AG09319 (cell line): Measurements from ENCODE around the gene KCNT2.

ENCODE experiments used
- DNase-seq: peaks from one replicate; pipeline ENCODE4 v3.0.0-alpha.2; 2010; ENCODE audit warnings: low read depth; ENCODE audit errors: extremely low read depth
- TF ChIP-seq, protein P1 (sequence below): IDR thresholded peaks from 2 replicates; pipeline ENCODE4 v1.5.1; 2011; ENCODE audit warnings: low read depth, mild to moderate bottlenecking, inconsistent platforms, low read length, moderate library complexity

KCNT2 gene

DNA sequence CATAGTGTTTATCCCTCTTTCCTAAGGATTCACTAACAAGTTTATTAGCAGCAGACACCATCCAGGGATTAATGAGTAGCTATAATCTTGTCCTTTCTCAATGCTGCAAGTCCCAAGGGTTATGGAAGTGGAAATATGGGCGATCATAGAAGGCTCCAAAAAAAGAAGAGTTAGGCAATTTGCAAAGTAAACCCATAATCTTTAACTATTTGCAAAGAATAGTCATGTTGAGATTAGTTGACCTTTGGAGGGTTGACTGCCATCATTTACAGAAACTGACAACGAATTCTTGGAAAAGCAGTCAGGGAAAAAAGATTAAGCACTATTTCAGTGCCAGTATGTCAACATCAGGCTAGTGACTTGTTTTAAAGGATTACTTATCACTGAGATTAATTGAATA lies 169.9 kb downstream of the KCNT2 start:
- DNase-seq, result no peak
- TF ChIP-seq, protein P1, sequence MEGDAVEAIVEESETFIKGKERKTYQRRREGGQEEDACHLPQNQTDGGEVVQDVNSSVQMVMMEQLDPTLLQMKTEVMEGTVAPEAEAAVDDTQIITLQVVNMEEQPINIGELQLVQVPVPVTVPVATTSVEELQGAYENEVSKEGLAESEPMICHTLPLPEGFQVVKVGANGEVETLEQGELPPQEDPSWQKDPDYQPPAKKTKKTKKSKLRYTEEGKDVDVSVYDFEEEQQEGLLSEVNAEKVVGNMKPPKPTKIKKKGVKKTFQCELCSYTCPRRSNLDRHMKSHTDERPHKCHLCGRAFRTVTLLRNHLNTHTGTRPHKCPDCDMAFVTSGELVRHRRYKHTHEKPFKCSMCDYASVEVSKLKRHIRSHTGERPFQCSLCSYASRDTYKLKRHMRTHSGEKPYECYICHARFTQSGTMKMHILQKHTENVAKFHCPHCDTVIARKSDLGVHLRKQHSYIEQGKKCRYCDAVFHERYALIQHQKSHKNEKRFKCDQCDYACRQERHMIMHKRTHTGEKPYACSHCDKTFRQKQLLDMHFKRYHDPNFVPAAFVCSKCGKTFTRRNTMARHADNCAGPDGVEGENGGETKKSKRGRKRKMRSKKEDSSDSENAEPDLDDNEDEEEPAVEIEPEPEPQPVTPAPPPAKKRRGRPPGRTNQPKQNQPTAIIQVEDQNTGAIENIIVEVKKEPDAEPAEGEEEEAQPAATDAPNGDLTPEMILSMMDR, result no peak

DNA sequence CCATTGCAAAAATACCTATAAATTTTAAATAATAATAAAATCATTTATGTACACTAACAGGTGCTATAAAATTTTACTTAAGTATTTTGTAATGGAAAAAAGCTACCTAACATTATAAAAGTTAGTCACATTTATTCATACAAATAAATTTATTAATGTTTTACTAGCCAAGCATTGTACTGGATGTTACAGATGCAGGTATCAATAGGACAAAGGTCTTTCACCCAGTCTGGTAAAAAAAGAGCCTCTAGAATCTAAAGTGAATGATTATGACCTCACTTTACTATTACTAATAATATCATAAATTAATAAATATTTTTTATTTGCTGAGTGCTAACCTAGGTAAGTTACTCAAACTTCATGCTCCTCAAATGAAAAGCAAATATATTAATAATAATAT lies 170.6 kb downstream of the KCNT2 start:
- TF ChIP-seq, protein P1, result no peak

DNA sequence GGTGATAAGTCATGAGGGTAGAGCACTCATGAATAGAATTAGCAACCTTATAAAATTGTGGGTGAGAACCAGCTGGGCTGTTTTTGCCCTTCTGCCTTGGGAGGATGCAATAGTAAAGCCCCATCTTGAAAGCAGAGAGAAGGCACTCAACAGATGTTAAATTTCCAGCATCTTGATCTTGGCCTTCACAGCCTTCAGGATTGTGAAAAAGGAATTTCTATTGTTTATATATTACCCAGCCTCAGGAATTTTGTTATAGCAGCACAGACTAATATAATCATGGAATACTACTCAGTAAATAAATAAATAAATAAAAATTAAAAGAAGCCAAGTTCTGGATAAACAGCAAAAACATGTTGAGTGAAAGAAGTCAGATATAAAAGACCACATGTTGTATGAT lies 175.2 kb downstream of the KCNT2 start:
- TF ChIP-seq, protein P1, result no peak

More for the DNA sequence above, 170.6 kb downstream of the KCNT2 start:
- no peak for DNase-seq

DNA sequence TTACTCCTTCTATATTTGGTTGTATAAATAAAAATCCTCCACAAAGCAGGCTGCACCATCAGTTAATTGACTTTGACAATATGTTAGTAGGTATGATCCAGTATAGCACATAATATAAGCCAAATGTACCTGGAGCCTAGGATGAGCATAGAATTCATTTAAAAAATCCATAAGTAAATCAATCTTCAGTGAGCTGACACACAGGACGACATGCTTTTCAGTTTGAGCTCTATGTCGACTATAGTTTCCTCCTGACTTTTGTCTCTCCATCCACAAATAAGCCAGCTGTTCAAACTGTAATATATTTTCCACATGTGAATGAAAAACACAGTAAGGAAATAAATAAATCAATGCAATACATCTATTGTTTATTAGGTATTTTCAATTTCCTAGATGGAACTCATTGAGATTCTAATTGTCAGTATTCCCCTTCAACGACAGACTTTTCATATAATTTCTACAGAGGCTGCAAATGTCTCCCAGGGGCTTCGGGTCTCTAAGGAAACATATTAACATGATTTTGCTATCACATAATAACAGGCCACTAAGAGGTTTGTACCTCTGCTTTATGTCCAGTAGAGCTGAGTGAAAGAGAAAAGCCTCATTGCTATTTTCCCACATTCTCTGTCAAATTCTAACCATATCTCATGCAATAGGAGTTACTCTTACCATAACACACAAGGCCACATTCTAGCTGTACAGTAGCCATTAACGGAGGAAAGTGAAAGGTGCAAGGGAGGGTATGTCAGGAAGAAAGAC lies 180.1 kb downstream of the KCNT2 start:
- no peak for DNase-seq
- TF ChIP-seq, protein P1, result no peak

More for the DNA sequence above, 175.2 kb downstream of the KCNT2 start:
- no peak for DNase-seq

DNA sequence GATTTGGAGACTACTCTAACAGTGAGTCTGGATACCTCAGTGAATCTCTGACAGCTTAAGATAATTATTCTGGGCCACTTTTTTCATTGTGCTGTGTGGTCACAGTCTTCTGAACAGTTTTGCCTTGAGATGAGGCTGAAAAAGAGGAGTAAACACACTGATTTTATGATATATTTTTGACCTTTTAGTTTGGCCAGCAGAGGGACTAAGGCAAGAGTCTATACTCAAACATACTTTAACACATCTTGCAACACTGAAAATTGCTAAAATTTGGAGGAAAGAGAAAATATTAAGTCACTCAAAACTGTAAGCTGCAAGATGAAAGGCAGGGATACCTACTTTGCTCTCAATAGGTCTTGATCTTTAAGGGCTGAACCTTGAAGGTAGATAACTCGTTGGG lies 182.7 kb downstream of the KCNT2 start:
- no peak for DNase-seq
- TF ChIP-seq, protein P1, result no peak; the same call in 1 of the 2 replicates

DNA sequence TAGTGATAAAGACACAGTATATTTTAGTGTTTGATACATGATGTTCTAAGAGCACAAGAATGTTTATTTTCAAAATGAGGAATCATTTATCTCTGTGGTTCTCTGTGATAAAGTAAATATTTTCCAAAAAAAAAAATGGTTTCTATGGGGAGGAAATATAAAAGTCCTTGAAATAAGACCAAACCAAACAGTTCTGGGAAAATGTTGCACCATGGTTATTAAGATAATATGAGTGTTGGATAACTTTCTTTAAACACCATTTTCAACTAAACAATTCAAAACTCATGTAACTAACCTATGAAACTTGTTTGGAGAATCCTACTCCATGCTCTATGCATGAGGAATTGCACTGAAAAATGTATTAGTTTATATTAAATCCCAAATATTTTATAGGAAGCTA lies 184.6 kb downstream of the KCNT2 start:
- TF ChIP-seq, protein P1, result no peak
- DNase-seq, result peak; percentile 11

DNA sequence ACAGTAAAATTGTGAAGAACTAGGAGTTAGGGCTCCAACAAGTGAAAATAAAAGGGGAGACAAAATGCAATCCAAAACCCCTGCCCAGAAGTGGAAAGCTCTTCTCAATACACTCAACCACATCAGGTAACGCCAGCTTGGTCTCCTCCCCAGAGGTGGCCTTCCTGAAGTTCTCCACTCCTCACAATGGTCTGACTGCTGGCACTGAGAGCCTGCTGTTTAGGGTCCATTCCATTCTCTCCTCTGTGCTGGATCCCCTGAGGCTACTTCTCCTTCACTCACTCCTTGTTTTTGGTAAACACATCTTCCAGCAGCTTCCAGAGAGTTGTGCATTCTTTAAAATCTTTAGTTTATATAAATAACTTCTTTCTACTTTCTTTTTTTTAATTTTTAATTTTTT lies 189.5 kb downstream of the KCNT2 start:
- no peak for DNase-seq
- TF ChIP-seq, protein P1, result no peak
